Activated effector memory CD4-positive, alpha-beta T cell treated with Interleukin-2 at 50 U/mL for 16 hours (primary cell): Measurements from ENCODE around the gene CAMTA1.
"Not testable (repeated sequence)": the region's sequence is repeated elsewhere in the genome, so short reads cannot be mapped to it uniquely, and the experiment has no call there.

Source experiments
- DNase-seq: peaks from one replicate; pipeline ENCODE4 v3.0.0-alpha.2; 2020

The CAMTA1 gene

DNA sequence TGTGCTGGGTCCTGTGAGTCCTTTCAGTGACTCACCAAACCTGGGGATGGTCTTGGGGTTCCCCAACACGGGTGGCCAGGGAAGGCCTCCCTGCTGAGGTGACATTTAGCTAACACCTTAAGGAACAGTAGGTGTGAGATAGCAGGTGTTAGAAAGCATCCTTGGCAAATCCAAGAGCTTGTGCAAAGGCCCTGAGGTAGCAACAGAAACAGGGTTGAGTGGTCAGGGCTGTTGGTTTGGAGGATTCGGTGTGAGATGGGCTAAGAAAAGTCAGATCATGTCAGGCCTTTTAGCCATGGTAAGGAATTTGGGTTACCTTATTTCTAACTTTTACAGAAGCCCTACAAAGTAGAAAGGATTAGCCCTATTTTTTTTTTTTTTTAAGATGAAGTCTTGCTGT is 343.0 kb downstream of the CAMTA1 start:
- DNase-seq, result no peak

DNA sequence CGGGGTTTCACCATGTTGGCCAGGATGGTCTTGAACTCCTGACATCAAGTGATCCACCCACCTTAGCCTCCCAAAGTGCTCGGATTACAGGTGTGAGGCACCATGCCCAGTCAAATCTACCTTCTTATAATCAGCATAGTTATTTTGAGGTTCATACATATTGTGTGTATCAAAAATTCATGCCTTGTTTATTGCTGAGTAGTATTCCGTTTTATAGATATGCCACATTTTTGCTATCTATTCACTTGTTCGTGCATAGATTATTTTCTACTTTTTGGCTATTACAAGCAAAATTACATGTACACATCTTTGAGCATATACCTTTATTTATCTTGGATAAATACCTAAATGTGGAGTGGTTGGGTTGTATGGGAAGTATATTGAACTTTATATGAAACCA is 344.9 kb downstream of the CAMTA1 start:
- no peak for DNase-seq

DNA sequence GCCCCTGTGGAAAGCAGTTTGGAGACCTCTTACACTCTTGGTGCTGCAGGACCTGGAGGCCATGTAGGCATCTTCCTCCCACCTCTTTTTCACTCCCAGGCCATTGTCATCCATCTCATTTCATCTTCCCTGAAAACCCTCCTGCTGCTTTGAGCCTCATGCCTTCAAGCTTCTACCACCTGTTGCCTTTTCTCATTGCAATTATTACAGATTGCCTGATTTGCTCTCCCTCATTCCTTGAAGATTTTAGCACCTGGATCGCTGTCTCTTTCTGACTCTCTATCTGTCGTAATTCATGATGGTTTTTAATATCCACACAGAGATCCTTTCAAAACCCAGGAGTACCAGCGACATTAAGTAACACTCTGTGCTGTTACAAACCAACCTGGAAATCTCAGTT is 350.2 kb downstream of the CAMTA1 start:
- no peak for DNase-seq

DNA sequence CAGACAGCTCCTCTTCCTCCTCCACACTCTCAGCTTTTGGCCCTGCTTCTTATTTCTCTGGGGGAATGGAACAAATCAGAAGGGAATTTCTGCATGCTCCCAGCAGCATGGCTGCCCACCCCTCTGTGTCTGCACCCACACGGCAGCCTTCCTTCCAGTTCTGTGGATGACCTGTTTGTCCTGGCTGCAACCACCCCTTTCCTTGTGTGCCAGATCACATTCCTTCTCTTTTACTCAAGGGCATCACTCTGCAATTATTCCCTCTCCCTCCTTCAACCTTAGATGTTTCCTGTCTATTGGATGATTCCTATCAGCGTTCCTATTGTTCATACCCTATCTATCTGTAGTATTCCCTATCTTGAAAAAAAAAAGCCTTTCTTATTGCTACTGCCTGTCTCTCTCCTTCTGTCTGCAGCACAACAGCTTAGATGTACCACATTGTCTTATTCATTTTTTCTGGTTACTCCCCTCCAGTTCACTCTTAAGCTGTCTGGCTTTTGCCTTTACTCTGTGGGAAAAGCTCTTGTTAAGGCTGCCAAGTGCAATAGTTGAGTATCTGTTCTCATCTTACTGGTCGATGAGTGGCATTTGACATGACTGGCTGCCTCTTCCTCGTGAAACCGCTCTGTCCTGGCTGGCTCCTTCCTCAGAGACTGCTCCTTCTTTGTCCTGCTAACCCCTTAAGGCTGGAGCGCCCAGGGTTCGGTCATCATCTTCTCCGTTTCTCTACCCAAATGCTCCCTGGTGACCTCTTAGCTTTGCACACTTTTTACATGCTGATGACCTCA is 351.1 kb downstream of the CAMTA1 start:
- DNase-seq, result no peak

DNA sequence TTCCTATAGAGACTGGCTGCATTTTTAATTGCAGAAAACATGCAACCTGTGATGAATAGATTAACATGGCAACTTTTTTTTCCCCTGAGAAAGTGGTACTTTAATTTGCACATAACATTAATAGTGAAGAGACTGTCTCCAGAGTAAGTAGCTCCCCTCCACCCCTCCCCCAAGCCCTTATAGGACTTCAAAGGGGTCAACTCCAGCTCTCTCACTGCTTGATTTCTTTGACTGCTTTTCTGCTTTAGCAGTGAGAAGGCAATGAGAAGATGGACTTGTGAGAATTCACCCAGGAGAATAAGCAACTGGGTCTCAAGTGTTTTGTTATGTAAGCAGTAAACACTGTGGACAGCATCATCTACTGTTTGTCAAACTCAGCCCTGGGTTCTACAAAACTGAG is 355.0 kb downstream of the CAMTA1 start:
- no peak for DNase-seq

DNA sequence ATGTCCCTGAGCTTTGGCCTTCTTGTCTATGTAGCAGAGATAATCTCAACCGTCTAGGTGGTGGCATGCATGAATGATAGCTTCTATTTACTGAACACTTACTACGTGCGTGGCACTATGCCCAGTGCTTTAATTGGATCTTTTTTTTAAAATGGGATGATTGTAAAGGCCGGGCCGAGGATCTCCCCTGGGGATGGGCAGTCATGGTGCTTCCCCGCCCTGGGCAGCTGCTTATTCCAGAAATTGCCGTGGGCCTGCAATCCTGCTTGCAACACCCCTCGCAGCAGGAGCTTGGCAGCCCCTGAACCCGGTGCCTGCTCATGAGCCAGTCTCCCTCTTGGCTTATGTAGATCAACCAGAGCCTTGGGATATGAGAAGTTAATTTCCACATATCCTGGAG is 360.7 kb downstream of the CAMTA1 start:
- no peak for DNase-seq

DNA sequence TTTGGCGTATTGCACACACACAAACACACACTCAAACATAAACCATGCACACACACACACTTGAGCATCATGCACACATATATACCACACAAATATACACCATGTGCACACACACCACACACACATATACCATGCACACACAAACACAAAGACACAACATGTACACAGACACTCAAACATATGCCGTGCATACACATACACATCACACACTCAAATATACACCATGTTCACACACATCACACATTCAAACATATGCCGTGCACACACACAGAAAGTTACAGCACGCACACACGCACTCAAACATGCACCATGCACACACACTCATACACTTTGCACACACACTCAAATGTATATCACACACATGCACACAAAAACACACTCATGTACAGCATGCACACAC is 361.5 kb downstream of the CAMTA1 start:
- no peak for DNase-seq

DNA sequence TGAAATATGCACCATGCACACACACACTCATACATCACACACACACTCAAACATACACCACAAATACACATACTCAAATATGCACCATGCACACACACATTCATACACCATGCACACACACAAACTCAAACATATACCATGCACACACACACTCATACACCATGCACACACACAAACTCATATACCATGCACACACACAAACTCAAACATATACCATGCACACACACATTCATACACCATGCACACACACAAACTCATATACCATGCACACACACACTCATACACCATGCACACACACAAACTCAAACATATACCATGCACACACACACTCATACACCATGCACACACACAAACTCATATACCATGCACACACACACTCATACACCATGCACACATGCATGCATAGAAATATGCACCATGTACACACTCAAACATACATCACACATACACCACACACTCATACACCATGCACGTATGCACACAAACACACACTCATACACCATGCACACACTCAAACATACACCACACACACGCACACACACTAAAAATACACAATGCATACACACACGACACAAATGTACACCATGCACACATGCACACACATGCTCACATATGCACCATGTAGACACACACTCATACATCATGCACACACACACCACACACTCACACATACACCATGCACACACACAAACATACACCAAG is 362.5 kb downstream of the CAMTA1 start:
- not testable (repeated sequence) for DNase-seq

DNA sequence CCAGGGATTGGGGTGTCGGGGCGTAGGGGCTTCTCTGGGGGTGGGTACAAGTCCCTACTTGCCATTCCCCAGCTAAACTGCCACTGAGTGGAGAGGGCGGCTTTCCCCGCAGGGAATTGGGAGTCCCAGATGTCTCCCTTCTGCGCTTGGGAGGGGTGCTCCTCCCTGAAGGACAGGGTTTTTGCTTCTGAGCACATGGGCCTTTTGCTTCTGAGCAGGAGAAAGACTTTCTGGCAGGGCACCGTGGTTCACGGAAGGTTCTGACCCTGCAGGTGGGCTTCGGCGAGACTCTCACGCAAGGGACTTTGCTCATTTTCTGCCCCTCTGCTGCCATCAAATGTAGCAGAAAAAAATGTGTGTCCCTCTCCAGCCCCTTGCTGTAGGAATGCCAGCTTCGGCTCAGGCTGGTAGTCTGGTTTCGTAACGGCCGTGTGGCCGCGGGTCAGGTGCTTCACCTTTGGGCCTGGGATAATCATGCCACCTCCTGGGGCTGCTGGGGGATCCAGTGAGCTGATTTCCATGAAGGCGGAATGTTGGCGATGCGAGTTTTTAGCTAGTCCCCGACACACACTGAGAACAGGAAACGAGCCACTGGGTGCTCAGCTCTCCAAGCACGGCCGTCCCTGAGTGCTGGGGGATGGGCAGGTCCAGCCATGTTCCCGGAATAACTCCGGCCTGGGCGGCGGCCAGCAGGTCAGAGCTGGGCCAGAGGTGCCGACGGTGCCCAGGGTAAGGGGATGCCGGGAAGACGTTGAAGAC is 364.0 kb downstream of the CAMTA1 start:
- no peak for DNase-seq

DNA sequence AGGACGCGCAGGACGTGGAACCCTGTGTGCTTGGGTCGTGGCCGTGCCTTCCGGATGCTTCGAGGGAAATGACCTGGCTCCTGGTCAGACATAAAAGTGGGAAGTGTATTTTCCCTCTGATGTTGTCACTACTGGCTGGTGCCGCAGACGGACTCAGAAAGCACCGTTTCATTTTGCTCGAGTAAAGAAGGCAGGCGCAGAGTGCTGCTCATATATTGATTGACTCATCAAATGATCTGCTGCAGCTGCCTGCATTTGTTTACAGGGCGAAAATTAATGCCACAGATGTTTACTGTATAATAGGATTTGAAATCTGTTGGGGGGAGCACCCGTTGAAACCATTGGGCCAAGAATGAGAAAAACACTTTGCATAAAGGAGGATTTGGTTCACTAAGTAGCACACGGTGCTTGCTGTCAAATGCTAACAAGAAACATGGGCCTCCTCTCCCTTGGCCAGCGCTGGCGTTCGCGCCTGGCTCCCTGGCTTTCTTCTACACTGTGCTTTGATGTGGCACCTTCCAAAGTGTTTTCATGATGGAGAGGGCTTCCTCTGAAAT is 365.5 kb downstream of the CAMTA1 start:
- DNase-seq, result no peak

DNA sequence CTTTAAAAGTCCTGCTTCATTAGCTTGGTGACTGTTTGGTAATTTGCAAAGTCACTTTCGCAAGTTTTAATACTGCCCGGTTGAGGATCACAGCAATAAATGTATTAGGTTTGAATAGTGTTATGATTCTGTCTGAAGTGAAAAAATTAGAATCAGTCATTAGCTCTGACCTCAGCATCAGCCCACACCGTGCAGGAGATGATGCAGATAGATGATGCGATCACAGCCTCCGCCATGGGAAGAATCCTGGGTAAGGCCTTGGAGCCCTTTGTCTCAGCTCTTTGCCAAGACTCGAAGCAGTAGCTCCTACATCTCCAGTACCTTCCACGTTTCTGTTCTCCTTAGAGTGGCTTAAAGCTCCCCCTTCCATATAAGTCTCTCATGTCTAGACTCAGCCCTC is 366.7 kb downstream of the CAMTA1 start:
- no peak for DNase-seq

DNA sequence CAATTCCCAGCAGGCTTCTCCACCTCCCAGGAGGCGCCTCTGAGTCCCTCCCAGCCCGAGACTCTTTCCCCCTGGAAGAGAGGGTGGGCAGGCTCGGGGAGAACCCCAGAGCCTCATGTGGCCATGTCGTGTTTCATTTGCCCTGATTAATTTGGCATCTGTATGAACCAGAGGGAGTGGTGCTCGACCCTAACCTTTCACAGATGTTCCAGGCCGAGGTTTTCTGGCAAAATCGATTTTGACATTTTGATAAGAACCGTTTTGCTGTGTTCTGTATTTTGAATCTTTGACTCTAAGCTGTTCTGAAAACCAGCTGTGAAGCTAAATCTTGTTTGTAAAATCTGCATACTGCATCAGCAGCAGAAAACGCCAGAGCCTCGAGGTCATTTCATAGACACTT is 367.4 kb downstream of the CAMTA1 start:
- no peak for DNase-seq

DNA sequence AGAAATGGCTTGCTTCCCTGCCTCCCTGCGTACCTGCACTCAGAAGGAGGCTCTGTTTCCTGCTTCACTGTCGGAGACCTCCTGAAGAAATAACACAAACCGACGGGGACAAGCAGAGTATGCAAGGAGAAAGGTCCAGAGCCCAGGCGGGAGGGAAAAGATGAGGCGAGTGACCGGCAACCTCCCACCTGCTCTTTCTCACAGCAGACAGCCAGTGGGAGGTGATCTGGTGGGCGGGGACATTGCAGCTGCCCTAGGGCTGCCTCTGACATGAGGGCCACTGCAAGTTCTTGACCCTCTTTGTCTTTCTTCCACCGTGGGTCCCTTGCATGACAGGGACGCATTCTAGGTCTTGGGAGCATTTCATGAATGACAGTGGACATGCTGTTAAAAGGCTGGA is 368.2 kb downstream of the CAMTA1 start:
- DNase-seq, result no peak

DNA sequence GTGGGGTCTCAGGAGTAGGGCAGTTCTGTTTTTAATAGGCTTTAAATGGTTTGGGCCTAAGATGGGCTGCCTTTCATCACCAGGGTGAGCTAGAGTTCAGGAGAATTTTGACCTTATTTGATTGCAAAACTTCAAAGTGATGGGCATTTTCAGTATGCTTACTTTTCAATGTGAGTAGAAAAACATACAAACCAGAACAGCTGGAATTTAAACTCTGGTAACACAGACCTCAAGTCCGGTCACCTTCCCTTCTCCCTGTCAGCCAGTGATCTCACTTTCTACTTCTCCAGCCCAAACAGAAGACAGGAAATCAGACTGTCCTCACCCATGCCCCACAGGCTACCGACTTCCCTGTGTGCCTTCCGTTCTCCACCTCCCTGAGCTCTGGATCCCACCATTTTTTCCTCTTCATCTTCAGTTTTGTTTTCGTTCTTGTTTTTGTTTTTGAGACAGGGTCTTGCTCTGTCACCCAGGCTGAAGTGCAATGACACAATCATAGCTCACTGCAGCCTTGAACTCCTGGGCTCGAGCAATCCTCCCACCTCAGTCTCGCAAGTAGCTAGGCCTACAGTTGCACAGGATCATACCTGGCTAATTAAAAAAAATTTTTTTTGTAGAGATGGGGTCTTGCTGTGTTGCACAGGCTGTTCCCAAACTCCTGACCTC is 374.0 kb downstream of the CAMTA1 start:
- DNase-seq, result no peak

DNA sequence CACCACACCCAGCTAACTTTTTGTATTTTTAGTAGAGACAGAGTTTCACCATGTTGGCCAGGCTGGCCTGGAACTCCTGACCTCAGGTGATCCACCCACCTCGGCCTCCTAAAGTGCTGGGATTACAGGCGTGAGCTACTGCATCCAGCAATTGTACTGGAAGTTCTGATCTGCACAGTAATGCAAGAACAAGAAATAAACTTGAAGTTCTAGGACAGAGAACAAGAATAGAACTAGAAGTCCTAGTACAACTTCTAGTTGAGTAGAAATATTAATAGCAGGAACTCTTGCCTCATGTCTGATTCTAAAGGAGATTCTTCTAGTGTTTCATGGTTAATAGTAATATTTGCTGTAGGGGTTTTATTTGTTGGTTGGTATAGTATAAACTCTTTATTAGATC is 383.3 kb downstream of the CAMTA1 start:
- DNase-seq, result not testable (repeated sequence)

DNA sequence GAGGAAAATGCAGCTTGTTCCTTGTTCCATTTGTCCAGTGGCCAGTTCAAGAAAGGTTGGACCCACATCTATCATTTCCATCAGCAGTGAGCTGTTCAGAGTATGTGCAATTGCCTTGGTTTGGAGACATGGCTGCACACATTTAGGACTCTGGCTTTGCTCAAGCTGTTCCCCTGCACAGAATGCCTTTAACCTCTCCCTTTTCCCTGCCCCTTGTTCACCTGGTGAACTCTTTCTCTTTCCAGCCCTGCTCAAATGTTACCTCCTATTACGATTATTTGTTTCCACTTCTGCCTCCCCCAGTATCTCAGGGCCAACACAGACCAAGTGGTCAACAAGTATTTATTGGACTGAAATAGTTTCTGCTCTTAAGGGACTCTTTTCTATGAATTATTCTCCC is 385.9 kb downstream of the CAMTA1 start:
- no peak for DNase-seq

DNA sequence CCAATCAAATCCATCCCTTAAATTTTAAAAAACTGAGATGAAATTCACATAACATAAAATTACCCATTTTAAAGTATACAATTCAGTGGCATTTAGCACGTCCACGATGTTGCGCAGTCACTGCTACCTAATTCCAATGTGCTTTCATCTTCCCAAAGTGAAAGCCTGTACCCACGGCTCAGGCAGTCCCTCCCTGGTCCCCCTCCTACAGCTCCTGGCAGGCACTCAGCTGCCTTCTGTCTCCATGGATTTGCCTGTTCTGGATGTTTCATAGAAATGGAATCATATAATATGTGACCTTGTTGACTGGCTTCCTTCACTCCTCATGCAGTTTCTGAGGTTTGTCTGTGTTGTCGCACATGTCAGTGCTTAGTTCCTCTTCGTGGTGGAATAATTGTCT is 386.3 kb downstream of the CAMTA1 start:
- DNase-seq, result no peak

DNA sequence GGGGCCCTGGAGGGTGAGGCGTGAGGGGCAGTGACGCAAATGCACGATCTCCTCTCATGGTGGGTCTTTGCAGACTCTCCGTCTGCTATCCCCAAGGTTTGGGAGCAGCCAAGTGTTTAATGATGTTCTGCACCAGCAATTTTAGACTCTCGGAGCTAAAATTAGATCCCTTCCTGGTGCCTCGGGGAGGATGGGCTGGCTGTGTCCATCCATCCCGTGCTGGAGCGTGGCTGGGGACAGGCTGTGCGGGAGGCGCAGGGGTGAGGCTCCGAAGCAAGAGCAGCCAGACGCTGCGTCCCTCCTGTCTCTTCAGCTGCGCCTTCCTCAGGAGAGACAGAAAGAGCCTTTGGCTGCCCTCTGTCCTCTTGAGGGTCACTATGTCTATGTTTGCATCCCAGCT is 387.6 kb downstream of the CAMTA1 start:
- no peak for DNase-seq

DNA sequence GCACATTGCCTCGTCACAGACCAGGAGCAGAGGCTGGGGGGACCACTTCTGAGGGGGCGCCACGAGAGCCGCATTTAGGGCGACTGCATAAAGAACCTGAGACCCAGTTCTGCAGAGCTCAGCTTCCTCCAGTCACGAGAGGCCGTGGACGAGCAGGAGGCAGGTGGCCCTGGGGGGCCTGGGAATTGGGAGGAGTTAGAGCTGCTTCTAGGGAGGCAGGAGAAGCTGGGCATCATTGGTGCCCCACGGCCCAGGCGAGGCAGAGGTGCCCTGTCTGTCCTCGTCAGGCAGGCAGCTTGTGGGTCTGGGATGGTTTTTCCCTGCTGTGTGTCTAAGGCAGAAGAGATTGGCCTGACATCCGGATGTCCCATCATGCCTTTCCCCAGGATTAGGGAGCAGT is 389.3 kb downstream of the CAMTA1 start:
- DNase-seq, result no peak

DNA sequence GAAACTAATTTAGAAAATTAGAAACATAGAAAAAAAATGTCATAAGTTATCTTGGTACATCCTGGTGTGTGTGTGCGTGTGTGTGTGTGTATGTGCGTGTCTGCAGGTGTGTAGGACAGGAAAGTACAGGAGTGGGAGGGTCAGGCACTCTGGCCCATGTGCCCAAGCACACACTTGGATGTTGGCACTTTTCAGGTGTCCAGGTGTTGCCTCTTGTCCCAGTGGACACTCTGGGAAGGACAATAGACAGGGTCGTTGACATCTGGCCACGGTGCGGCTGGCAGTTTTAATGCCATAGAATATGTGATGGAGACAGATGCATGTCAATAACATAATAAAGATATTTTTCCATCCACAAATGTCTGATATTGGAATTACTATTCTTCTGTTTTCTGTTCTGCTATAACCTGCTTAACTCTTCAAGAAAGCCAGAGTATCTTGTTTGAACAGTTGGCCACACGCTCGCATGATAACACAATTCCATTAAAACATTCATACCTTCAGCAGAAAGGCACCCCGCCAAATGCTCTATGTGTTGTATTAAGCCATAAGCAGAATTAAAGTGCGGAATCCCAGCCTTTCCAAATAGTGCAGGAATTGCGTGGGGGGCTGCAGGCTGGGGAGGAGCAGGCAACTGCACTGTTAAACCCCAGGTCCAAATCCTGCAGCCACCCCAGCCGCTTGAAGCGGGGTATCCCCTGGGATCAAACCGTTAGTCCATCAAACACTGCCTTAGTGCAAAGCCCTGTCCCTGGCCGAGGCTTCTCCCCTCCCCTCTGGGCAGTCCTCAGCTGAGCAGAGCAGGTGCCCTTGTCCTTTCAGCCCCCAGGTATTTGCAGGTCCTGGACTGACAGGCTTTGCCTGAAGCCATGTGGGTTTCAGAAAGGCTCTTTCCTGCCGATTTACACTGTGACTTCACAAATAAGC is 390.0 kb downstream of the CAMTA1 start:
- DNase-seq, result no peak

DNA sequence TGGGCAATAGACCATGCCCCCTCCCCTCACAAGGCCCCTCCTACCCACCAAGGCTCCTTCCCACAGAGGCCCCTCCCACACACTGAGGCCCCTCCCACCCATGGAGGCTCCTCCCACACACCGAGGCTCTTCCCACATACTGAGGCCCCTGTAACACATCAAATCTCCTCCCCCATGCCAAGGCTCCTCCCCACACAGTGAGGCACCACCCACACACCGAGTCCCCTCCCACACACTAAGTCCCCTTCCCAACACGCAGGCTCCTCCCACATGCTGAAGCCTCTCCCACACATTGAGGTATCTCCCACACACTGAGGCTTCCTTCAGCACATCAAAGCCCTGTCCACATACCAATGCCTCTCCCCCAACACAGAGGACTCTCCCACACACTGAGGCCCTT is 391.8 kb downstream of the CAMTA1 start:
- no peak for DNase-seq
